Measurements from ENCODE around the gene METTL27.

GRCh38 chr7:73856941-73857340 lies 14.6 kb upstream of the METTL27 start:
- no peak for TF ChIP-seq CTCF (IDR thresholded peaks at IDR 0.05)
- no peak for TF ChIP-seq POLR2AphosphoS5 (IDR thresholded peaks at IDR 0.05)
- TF ChIP-seq EP300 (IDR thresholded peaks at IDR 0.05; ENCODE audit: low read depth): no peak

All from transverse colon (tissue), 4 donors.